DND-41 (cell line): Measurements from ENCODE around the gene SRGAP2C.
"Not testable (repeated sequence)": the region's sequence is repeated elsewhere in the genome, so short reads cannot be mapped to it uniquely, and the experiment has no call there.

Source experiments
- ATAC-seq: fragments of 200-7000 bp; cut with Tn5 transposase; 3 replicates; pipeline ENCODE4 v1.9.1; 2021; ENCODE audit warnings: low read depth; ENCODE audit not compliant: insufficient read depth
- DNase-seq: peaks from one replicate; pipeline ENCODE4 v3.0.0-alpha.2; 2020
- H2AFZ ChIP-seq: 2 replicates; pipeline ENCODE4 v1.6.0; 2012; ENCODE audit warnings: low read depth, low read length
- H3K27ac ChIP-seq: 2 replicates; pipeline ENCODE4 v1.5.1; 2012; ENCODE audit warnings: low read length, inconsistent platforms
- H3K27me3 ChIP-seq: fragments of 200-600 bp; sonication (generic); 2 replicates; pipeline ENCODE4 v1.6.0; 2012; ENCODE audit warnings: low read length, mild to moderate bottlenecking, inconsistent platforms; ENCODE audit not compliant: insufficient read depth, poor library complexity
- H3K36me3 ChIP-seq: 2 replicates; pipeline ENCODE4 v1.5.1; 2012; ENCODE audit warnings: low read length, inconsistent platforms; ENCODE audit not compliant: insufficient read depth
- H3K4me1 ChIP-seq: 2 replicates; pipeline ENCODE4 v1.5.1; 2012; ENCODE audit warnings: mild to moderate bottlenecking, low read length; ENCODE audit not compliant: insufficient read depth
- H3K4me2 ChIP-seq: 2 replicates; pipeline ENCODE4 v1.6.0; 2012; ENCODE audit warnings: mild to moderate bottlenecking, moderate library complexity, low read length, inconsistent platforms; ENCODE audit not compliant: insufficient read depth
- H3K4me3 ChIP-seq, 2 experiments: fragments of 200-600 bp in 1 of 2; shearing (Covaris generic) in 1 of 2; 2 replicates each; pipeline ENCODE4 v1.5.1; 2012 to 2016; ENCODE audit warnings: inconsistent platforms in 2 of 2, low read length in 2 of 2, mild to moderate bottlenecking in 2 of 2, low read depth in 1 of 2, moderate library complexity in 1 of 2
- H3K79me2 ChIP-seq: 2 replicates; pipeline ENCODE4 v1.6.0; 2012; ENCODE audit warnings: low read length, inconsistent platforms; ENCODE audit not compliant: insufficient read depth
- H3K9ac ChIP-seq: 2 replicates; pipeline ENCODE4 v1.6.0; 2012; ENCODE audit warnings: low read depth, mild to moderate bottlenecking, inconsistent platforms, low read length, moderate library complexity
- H3K9me3 ChIP-seq: 2 replicates; pipeline ENCODE4 v1.5.1; 2012; ENCODE audit warnings: low read length, moderate library complexity, mild to moderate bottlenecking, inconsistent platforms; ENCODE audit not compliant: insufficient read depth, severe bottlenecking
- H4K20me1 ChIP-seq: 2 replicates; pipeline ENCODE4 v1.6.0; 2012; ENCODE audit warnings: low read length; ENCODE audit not compliant: insufficient read depth

SRGAP2C gene

DNA sequence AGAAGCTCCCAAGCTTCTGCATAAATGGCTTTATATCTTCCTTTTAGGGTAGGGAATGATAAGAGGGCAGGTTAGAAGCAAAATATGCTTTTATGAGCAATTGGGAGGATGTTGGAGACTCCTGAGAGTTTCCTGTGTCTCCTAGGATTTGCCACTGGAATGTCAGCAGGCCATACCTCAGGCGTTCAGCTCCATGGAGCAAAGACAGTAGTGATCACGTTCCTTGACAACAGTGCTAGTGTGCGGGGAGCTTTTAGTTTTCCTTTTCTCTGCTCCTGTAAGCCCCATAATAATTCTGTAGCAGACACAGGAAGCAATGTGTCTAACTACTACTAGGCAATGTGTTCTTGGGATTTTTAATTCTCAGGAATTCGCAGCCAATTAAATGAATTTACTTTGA, 113.8 kb downstream of the SRGAP2C start:
- ATAC-seq, H3K9ac ChIP-seq, H3K9me3 ChIP-seq, H2AFZ ChIP-seq, H3K27me3 ChIP-seq, H3K4me1 ChIP-seq, H4K20me1 ChIP-seq, H3K4me2 ChIP-seq, H3K27ac ChIP-seq, H3K36me3 ChIP-seq, H3K79me2 ChIP-seq, DNase-seq, H3K4me3 ChIP-seq: not testable (repeated sequence)

DNA sequence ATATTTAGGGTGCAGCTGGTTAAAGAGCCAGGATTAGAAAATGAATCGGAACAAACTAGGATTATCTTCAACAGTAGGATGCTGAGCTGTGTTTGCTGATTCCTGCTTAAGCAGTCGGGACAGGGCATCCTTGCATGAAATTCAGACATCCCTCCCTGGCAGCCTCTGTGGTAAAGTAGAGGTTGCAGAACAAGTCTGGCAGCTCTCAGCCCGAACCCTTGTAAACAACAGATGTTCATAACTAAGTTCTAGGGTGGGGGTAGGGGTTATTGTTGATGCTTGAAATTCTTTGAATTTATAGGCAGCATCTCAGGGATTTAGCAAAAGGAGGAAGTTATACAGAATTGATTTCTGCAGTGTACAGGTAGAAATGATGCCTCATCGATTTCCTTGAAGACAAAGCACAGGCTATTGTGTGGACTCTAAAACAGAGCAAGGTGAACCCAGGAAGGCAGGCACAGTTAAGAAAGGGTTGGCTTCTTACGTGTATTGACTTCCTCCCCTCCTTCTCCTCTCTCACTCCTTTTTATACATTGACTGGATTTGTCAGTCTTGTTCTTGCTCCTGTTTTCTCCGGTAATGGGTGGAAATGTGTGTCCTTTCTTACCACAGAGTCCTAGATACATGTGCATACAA, 114.9 kb downstream of the SRGAP2C start:
- not testable (repeated sequence) for H3K9me3 ChIP-seq, DNase-seq, H3K27ac ChIP-seq, H3K27me3 ChIP-seq, H3K9ac ChIP-seq, H3K36me3 ChIP-seq, H2AFZ ChIP-seq, H3K4me2 ChIP-seq, H3K79me2 ChIP-seq, H3K4me1 ChIP-seq, H3K4me3 ChIP-seq, H4K20me1 ChIP-seq
- ATAC-seq: peak; percentile 84

DNA sequence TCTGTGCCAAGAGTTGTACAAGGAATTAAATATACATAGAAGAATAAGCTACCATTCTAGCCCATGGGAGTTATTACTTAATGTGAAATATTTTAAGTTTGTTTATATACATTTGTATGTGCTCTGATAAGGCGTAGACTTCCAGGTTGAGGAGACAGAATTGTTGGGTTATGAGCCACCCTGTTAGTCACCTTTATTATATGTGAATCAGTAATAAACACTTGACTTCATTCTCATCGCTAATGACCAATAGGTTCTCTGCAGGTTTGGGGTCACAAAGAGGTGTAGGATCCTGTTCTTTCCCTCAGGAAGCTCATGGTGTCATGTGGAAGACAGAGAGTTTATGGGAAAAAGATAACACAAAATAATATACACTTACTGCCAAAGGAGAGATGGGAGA, 117.1 kb downstream of the SRGAP2C start:
- not testable (repeated sequence) for H3K4me3 ChIP-seq, H3K4me2 ChIP-seq, H4K20me1 ChIP-seq, H3K9ac ChIP-seq, H3K27ac ChIP-seq, H2AFZ ChIP-seq, H3K4me1 ChIP-seq, ATAC-seq, H3K79me2 ChIP-seq, H3K36me3 ChIP-seq, H3K27me3 ChIP-seq, H3K9me3 ChIP-seq, DNase-seq

DNA sequence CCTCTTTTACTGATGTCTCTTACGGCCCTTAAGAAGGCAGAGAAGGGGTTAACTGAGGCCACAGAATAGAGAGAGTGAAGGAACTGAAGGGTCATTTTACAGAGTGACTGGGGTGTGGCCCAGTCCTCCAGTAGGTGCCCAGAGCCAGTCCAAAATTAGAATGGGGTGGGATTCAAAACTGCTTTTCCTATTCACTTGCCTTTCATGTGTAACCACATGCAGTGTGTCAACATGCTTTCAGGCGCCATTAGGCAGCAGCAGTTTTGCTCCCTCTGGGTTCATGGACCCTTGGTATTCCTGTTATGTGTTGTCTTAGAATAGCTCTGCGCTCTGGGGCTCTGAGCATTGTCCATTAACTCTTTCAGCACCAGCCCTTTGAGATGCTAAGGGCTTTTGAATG, 123.0 kb downstream of the SRGAP2C start:
- H3K4me3 ChIP-seq, H4K20me1 ChIP-seq, H3K4me1 ChIP-seq, H3K27me3 ChIP-seq, H3K4me2 ChIP-seq, H3K9me3 ChIP-seq, DNase-seq, H3K9ac ChIP-seq, H3K27ac ChIP-seq, H3K36me3 ChIP-seq, ATAC-seq, H2AFZ ChIP-seq, H3K79me2 ChIP-seq: not testable (repeated sequence)

GRCh38 chr1:121315509-121315908, 130.7 kb downstream of the SRGAP2C start:
- H4K20me1 ChIP-seq, H3K4me3 ChIP-seq, H3K27ac ChIP-seq, H3K27me3 ChIP-seq, H3K4me2 ChIP-seq, H3K9me3 ChIP-seq, DNase-seq, H3K36me3 ChIP-seq, ATAC-seq, H3K79me2 ChIP-seq, H2AFZ ChIP-seq, H3K4me1 ChIP-seq, H3K9ac ChIP-seq: not testable (repeated sequence)

- not testable (repeated sequence) for H2AFZ ChIP-seq, H3K9me3 ChIP-seq, H3K27me3 ChIP-seq, H3K27ac ChIP-seq, H3K4me1 ChIP-seq, H3K4me3 ChIP-seq, H3K4me2 ChIP-seq, H3K9ac ChIP-seq, H4K20me1 ChIP-seq, H3K79me2 ChIP-seq, ATAC-seq, H3K36me3 ChIP-seq, DNase-seq
Observed at GRCh38 chr1:121316081-121316480, 131.3 kb downstream of the SRGAP2C start.

DNA sequence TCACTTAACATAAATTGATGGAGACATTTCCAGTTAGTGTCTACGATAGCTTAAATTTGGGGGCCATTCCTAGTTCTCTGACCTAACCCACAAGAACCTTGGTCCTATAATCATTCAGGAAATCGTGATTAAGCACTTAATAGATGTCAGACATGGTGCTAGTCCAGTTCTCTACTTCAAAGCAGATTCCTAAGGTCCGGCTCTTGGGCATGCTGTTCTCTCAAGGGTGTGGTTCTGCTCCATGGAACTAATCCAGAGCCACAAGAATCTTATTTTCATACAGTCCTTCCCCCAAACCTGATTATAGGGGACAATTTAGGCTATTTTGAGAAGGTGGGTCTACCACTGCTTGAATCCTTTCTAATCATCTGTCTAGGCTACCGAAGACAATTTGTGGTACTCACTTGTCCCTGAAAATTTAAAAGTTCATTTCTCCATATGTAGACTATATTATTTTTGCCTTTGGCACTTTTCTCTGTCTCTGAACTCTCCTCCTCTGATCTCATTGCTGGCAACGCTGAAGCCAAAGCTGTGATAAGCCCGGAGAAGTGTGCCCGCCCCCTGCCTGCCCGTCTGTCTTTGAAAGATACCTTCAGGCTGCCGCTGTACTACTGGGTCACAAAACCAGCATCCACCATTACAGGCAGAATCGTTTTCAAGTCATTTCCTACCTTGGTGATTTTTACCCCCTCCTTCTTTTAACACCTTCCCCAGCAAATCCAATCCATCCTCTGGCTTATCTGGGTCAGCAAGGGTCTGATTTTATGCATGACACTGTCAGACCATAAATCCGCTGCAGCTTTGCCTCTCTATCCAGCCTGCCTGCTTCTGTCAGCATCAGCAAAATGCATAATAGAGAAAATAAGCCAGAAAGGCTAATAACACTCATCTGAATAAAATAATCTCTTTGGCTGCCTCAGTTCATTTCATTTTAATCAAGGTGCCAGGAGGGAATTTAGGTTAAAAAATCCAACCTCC, 133.0 kb downstream of the SRGAP2C start:
- not testable (repeated sequence) for H3K9ac ChIP-seq, H4K20me1 ChIP-seq, H3K4me3 ChIP-seq, H2AFZ ChIP-seq, DNase-seq, H3K9me3 ChIP-seq, H3K4me1 ChIP-seq, H3K36me3 ChIP-seq, H3K27me3 ChIP-seq, H3K27ac ChIP-seq, ATAC-seq, H3K79me2 ChIP-seq, H3K4me2 ChIP-seq

DNA sequence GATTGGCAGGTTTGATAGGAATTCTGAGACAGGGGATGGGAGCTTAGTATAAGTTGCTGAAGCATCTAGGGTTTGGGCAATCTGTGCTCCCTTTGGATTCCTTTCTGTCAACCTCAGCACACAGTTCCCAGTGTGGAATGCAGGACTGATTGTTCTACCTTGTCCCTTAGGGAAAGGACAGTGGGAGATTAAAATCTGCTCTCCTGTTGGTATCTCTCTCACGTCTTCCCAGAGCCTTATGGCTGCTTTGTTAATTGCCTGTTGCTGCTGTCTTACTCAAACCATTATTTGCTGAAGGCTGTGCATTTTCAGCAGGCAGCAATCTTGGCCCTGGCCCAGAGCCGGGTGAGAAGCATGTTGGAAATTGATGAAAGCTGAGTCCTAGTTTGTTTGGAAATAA, 133.9 kb downstream of the SRGAP2C start:
- not testable (repeated sequence) for H4K20me1 ChIP-seq, H3K4me2 ChIP-seq, H3K4me1 ChIP-seq, DNase-seq, H3K27ac ChIP-seq, ATAC-seq, H3K36me3 ChIP-seq, H3K27me3 ChIP-seq, H3K9ac ChIP-seq, H3K9me3 ChIP-seq, H3K4me3 ChIP-seq, H2AFZ ChIP-seq, H3K79me2 ChIP-seq
